A204.1 (cell line): ENCODE measurements around the gene ZSCAN29.

Experiments used
- FAIRE-seq: peaks from 2 replicates; lab custom pipeline; 2012; peaks lifted over from hg19 to GRCh38; lab: Jason Lieb, UNC

Gene ZSCAN29

DNA sequence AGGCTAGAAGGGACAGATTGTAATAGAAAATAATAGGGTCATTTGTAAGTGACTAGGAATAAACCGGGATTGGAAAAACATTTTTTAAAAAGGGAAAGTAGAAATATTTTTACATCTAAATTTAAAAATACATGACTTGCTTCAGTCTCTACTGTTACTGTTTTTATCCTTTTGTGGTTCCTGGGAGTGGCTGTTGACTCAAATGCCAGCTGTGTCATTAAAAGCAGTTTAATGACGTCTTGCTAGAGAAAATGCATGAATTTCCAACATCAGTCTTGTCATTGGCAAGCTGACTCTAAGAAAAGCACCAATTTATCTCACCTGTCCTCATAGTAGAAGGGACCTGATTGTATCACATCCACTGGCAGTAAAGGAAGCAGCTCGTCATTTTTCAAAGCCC, 23.7 kb downstream of the ZSCAN29 start:
- no peak for FAIRE-seq

DNA sequence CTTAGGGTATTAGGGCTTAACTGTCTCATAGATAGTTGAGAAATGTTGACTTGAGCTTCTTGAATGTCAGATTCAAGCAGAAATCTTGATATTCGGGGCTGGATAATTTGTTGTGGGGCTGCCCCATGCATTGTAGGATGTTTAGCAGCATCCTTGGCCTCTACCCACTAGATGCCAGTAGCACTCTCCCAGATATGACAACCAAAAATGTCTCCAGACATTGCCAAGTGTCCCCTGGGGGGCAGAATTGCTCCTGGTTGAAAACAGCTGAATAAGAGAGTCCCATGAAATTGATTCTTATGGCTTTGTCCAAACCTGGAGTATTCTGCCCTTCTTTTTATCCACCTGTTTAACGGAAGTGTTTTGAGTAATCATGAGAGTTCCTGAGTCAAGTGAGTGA, 24.5 kb downstream of the ZSCAN29 start:
- FAIRE-seq, result no peak

DNA sequence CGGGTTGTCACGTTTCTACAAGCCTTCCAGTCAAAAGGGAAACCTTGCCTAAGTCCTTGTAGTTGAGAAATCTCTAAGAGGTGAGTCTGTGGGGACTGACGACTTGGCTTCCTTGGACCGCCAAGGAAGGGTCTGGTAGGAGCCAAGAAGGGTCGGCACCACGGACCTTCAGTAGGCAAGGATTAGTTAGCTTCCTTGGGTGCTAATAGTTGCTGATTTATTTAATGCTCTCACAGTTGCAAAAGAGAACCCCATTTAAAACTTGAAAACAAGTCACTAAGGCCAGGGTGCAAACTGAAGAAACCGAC, 40.1 kb downstream of the ZSCAN29 start:
- no peak for FAIRE-seq

DNA sequence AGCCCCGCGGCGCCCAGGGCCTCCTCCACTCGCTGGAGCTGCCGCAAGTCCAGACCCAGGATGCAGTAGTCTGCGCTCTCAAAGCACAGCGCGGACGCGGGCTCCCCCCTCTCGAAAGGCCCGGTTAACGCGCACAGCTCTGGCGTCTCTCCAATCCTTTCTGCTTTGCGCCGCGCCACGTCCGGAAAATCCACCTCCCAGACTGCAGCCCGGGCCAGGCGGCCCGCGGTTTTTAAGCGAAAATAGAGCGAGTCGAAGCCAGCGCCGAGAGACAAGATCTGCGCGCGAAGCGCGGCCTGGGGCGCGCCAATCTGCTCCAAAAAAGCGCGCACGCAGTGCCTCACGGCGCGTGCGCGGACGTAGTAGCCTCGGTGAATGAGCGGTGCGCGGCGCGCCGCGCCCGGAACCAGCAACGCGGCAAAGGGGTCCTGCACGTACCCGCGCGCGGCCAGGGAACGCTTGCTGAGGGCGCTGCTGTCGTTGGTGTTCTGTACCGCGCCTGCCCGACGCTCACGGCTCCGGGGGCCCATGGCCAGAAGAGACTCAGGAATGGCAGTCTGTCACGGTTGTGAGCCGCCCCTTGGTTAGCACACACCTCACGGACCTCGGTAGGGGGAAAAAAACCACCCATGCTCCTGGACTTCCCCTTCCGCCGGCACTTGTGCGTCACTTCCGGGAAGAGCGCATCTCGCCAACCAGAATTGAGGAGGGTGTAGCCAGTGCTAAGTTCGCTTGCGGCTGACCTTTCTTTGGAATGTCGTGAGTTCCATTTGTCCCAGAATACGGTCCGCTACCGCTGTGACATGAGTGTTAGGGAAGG, 40.7 kb downstream of the ZSCAN29 start, which contains the start of gene LCMT2:
TSS of gene LCMT2 (minus strand) at position 614 of the 820 bp plus-strand sequence. CDS start at position 530, 84 bp downstream.
- no peak for FAIRE-seq

DNA sequence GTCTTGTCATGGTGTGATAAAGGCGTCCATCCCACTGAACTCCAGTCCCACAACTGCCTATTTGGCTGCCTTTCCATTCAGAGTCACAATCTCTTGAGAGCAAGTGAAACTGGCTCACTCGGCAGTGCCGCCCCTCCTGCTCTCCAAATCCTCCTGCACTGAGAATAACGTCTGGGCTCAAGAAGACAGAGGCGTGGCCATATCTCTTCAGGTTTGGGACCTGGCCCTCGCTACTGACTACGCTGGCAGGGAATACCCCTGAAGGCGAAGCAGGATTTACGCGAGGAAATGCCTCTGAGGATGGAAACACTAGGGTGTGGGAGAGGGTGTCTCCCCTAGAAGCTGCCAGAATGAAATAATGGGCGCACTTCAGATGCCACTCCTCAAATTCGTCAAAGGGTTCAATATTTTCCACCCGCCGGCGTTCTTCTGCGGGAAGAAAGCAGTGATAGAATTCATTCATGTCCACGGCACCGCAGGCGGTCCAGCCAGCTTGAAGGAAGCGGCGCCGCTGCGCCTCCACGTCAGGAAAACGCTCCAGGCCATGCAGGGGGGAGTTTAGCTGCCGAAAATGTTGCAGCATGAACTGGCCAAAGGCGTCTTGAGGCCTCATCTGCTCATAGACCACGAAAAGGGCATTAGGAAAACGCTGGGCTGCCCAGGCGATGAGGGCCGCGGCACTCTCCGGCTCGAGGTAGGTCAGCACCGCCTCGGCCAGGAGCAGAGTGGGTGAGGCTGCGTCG, 41.5 kb downstream of the ZSCAN29 start:
- no peak for FAIRE-seq

DNA sequence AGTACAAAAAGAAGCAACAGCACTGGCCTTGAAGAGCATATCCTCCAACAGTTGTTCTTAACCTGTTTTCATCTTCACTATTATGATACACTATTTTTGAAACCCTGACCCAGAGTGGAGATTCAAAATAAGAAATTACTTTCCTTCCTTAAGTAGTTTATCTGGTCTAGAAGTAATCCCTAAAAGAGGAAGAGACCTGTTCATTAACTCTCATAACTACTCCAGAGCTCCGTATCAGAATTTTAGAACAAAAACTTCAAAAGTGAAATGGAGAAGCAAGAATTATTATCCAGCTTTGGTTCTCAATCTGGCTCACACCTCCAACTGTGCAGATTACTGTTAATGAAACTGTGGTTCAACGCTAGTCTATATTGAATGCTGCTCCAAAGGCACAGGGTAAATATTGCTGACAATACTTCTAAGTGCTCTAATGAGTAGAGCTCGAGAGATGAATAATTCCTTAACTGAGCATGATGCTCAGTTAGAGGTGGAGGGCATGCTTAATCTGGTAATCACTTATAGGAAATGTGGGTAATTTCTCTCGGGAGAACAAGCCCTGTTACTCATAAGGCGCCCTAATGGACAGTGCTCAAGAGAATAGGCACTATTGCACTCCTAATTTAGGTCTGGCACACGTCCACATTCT, 45.7 kb downstream of the ZSCAN29 start:
- no peak for FAIRE-seq

DNA sequence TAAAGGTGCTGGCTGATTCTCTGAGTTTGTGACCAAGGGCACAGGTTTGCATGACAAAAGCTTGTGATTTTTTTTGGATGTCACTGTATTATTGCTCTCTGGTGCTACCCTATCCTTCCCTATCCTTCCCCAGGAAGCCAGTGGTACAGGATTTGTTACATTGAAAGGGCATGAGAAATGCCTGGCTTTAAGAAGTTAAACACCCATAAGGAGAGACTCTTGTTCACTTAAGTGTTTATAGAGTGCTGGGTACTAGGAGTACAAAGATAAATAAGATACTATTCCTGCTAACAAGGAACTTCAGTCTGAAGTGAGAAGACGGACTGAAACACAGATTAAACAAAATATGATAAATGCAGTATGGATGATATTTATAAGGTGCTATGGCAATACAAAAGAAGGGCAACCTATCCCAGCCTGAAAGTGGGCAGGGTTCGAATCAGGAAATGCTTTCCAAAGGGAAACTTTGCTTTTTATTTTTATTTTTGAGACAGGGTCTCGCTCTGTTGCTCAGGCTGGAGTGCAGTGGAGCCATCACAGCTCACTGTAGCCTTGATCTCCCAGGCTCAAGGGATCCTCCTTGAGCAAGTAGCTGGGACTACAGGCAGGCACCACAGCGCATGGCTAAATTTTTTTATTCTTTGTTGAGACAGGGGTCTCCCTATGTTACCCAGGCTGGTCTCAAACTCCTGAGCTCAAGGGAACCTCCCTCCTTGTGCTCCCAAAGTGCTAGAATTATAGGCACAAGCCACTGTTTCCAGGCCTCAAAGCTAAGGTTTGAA, 51.7 kb downstream of the ZSCAN29 start:
- FAIRE-seq, result no peak

DNA sequence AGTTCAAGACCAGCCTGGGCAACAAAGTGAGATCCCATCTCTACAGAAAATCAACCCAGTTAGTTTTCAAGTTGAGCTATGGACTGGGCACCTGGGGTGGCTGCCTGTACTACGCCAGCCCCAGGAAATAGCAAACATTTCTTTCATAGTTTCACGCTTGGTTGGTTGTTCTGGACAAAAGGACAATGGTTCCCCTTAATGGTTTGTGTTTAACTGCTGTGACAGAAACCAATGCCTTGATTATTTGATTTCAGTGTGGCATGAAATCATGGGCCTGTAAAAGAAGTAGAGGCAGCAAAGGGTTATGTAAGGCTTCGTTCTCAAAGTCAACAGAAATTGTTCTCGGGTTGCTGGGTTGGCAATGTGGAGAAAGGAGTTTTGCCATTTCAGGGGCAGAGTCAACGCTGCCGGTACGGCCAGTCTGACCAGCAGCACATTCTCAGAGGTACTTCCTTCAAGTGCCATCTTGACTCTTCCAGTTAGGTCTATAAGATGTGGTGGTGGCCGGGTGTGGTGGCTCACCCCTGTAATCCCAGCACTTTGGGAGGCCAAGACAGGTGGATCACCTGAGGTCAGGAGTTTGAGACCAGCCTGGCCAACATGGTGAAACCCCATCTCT, 53.2 kb downstream of the ZSCAN29 start:
- no peak for FAIRE-seq

DNA sequence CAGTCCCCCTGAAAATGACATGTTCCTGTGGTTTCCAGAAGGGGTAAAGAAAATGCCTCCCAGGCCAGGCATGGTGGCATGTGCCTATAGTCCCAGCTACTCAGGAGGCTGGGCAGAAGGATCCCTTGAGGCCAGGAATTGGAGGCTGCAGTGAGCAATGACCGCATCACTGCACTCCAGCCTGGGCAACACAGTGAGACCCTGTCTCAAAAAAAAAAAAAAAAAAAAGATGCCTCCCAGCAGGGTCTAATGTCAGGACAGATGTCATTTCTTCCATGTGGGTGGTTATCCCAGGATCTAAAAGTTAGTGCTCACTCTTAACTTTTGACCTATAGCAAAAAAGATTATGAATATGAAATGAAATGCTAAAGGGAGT, 53.9 kb downstream of the ZSCAN29 start:
- no peak for FAIRE-seq

DNA sequence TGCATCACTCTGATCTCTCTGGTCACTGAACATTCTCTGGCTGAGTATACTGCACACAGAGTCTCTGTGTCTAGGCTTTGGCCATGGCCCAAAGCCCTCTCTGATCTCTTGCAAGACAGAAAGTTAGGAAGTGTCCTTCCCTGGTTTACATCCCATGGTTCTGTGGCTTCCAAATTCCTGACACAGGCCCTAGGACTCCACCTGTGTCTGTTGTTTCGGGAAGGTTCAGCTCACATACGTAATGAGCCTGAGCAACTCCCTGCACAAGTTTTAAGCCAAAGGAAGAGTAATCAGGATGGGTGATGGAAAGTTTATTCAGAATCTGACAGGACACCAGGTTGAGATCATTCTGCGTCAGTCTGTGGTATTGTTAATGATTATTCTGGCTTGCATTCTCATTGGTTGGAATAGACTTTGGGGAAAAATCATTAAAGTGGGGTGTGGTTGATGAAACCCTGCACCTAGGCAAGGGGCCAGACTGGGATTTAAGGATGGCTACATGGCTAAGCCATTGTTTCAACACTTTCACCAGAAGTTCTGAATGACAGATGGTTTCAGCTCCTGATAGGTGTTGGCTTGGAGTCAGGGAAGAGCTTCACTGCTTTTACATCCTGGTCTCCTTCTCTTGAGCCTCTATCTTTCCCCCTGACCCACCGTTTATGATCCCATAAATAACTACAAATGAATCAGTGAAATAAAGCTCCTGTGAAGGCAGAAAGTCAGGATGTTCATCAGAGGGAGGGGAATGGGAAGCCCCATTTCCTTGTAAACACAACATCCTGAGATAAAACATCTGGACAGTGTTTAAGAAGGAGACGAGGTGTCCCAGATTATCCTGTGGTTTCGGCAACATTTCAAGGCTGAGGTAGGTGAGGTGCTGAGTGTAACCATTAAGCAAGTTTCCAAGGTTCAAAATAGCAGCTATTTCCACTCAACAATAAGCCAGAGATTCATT, 54.5 kb downstream of the ZSCAN29 start:
- no peak for FAIRE-seq

DNA sequence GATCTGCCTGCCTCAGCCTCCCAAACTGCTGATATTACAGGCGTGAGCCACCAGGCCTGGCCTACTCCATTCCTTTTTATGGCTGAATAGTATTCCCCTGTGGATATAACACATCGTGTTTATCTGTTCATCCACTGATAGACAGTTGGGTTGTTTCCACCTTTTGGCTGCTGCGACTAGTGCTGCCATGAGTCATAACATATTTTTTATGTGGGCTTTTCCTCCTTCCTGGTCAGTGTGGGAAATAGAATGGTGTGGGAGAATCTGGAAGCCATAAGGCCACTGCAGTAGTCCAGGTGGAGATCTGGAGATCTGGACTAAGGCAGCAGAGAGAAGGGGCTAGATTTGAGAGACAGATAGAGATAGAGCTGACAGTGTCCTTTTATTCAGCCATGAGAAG, 56.7 kb downstream of the ZSCAN29 start:
- FAIRE-seq, result no peak

DNA sequence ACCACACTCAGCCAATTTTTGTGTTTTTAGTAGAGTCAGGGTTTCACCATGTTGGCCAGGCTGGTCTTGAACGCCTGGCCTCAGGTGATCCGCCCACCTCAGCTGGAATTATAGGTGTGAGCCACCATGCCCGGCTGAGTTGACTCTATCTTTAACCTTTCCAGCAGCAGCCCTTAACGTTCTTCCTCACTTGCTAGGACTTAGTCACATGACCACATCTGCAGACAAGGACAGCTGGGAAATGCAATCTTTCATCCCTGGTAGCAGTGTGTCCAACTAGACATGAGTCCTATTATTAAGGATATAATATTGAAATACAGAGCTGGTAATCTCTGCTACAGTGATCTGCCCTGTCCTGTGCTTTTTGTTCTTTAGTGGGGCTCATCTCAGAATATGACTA, 58.5 kb downstream of the ZSCAN29 start:
- no peak for FAIRE-seq
